Nephron progenitor cell (in vitro differentiated cells): ENCODE measurements around the gene CPZ.

Experiments used
- DNase-seq: peaks from one replicate; pipeline ENCODE4 v3.0.0; 2021
- H3K27ac Mint-ChIP-seq: 2 replicates; pipeline ENCODE4 v1.8.0; 2021; ENCODE audit warnings: mild to moderate bottlenecking, moderate library complexity, mixed read lengths
- H3K27me3 Mint-ChIP-seq: 2 replicates; pipeline ENCODE4 v1.8.0; 2021; ENCODE audit warnings: mild to moderate bottlenecking, low read depth, mixed read lengths; ENCODE audit not compliant: poor library complexity
- H3K36me3 Mint-ChIP-seq: 2 replicates; pipeline ENCODE4 v1.8.0; 2021; ENCODE audit warnings: low read depth, mixed read lengths
- H3K4me1 Mint-ChIP-seq: 2 replicates; pipeline ENCODE4 v1.8.0; 2021; ENCODE audit warnings: mixed read lengths
- H3K4me3 Mint-ChIP-seq: 2 replicates; pipeline ENCODE4 v1.8.0; 2021; ENCODE audit warnings: mild to moderate bottlenecking, moderate library complexity, mixed read lengths
- H3K9me3 Mint-ChIP-seq: 2 replicates; pipeline ENCODE4 v1.8.0; 2021; ENCODE audit warnings: mild to moderate bottlenecking, moderate library complexity, mixed read lengths
- TF ChIP-seq, protein P1 (sequence below): fragments of 200-600 bp; sonication (generic); IDR thresholded peaks from 2 replicates; pipeline ENCODE4 v1.5.0; 2021; ENCODE audit warnings: antibody characterized with exemption

The CPZ gene

GRCh38 chr4:8606476-8606875 is 13.9 kb downstream of the CPZ start:
- H3K27ac Mint-ChIP-seq = no peak overlapping the region
- DNase-seq = no peak
- TF ChIP-seq, protein P1, sequence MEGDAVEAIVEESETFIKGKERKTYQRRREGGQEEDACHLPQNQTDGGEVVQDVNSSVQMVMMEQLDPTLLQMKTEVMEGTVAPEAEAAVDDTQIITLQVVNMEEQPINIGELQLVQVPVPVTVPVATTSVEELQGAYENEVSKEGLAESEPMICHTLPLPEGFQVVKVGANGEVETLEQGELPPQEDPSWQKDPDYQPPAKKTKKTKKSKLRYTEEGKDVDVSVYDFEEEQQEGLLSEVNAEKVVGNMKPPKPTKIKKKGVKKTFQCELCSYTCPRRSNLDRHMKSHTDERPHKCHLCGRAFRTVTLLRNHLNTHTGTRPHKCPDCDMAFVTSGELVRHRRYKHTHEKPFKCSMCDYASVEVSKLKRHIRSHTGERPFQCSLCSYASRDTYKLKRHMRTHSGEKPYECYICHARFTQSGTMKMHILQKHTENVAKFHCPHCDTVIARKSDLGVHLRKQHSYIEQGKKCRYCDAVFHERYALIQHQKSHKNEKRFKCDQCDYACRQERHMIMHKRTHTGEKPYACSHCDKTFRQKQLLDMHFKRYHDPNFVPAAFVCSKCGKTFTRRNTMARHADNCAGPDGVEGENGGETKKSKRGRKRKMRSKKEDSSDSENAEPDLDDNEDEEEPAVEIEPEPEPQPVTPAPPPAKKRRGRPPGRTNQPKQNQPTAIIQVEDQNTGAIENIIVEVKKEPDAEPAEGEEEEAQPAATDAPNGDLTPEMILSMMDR = no peak
- H3K4me1 Mint-ChIP-seq = peaks cover 6% of the 10 kb centered on the region
- H3K9me3 Mint-ChIP-seq = no peaks in the 10 kb centered on the region
- H3K27me3 Mint-ChIP-seq = peaks cover 20% of the 10 kb centered on the region
- H3K4me3 Mint-ChIP-seq = no peak overlapping the region
- no peaks in the 10 kb centered on the region for H3K36me3 Mint-ChIP-seq

GRCh38 chr4:8606966-8607365 is 14.4 kb downstream of the CPZ start:
- Mint-ChIP-seq H3K9me3 (no peaks in the 10 kb centered on the region), H3K4me1 (peaks cover 6% of the 10 kb centered on the region), H3K27me3 (peaks cover 23% of the 10 kb centered on the region), H3K36me3 (no peaks in the 10 kb centered on the region), H3K4me3 (no peak overlapping the region), H3K27ac (no peak overlapping the region)
- TF ChIP-seq, protein P1 = no peak
- DNase-seq = no peak

DNA sequence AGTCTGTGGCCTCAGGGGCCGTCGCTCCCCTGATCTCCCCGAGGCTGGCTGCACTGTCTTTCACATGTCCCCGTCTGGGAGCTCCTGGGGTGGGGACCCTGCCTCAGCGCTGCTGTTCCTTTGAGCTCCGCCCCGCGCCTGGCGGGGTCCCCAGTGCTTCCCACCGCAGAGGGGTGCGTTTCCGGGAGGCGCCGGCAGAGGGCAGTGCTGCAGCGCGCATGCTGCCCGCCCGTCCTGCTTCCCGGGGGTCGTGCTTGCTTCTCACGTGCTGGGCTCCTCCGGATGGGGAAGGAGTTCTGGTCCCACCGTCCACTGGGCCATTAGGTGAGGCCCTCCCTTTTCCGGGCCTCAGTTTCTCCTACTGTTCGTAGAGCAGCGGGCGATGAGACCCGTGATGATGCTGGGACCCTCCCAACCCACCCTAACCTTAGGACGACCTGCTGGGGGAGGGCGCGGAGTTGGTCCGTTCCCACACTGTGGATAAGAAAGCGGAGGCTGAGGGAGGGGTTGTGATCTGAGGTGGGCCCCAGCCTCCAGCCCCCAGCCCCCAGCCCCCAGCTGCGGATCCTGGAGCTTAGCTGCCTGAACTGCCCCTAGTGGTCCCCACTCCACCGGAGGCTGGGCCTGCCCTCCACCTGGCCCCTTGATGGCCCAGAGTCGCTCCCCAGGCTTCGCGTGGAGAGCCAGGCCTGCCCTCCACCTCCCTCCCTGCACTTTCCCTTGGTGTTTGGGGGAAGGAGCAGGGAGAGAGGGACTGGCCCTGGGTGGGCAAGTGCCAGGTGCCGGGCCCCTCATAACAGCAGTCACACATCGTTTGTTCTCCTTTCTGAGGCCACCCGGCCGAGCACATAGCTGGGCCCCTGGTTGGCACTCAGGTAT is 15.3 kb downstream of the CPZ start:
- Mint-ChIP-seq H3K4me3 (no peak overlapping the region), H3K27me3 (peaks cover 23% of the 10 kb centered on the region), H3K9me3 (no peaks in the 10 kb centered on the region), H3K27ac (no peak overlapping the region), H3K4me1 (peaks cover 6% of the 10 kb centered on the region), H3K36me3 (no peaks in the 10 kb centered on the region)
- DNase-seq = peak; percentile 97
- TF ChIP-seq, protein P1 = peak; percentile 99

GRCh38 chr4:8608714-8609391 is 16.3 kb downstream of the CPZ start:
- TF ChIP-seq, protein P1 = no peak
- H3K36me3 Mint-ChIP-seq = no peaks in the 10 kb centered on the region
- H3K27me3 Mint-ChIP-seq = peaks cover 23% of the 10 kb centered on the region
- no peak overlapping the region for H3K27ac Mint-ChIP-seq
- H3K9me3 Mint-ChIP-seq = no peaks in the 10 kb centered on the region
- DNase-seq = no peak
- no peak overlapping the region for H3K4me3 Mint-ChIP-seq
- H3K4me1 Mint-ChIP-seq = peaks cover 6% of the 10 kb centered on the region

- Mint-ChIP-seq H3K9me3 (no peaks in the 10 kb centered on the region), H3K27ac (no peak overlapping the region), H3K27me3 (peaks cover 23% of the 10 kb centered on the region), H3K4me1 (peaks cover 6% of the 10 kb centered on the region), H3K36me3 (no peaks in the 10 kb centered on the region), H3K4me3 (no peak overlapping the region)
- TF ChIP-seq, protein P1 = no peak
- no peak for DNase-seq
These were observed 16.8 kb downstream of the CPZ start for GRCh38 chr4:8609406-8609805.
